ENCODE results near the gene TMEM51. TPM values are rescaled to one million over a fixed set of nuclear protein-coding genes. Genes with fewer than 3 reads are reported as not detected.
"Not testable (repeated sequence)": the region's sequence is repeated elsewhere in the genome, so short reads cannot be mapped to it uniquely, and the experiment has no call there.

The TMEM51 gene
- total RNA-seq, 1 donor from 2014 or later, result 4.4 TPM

DNA sequence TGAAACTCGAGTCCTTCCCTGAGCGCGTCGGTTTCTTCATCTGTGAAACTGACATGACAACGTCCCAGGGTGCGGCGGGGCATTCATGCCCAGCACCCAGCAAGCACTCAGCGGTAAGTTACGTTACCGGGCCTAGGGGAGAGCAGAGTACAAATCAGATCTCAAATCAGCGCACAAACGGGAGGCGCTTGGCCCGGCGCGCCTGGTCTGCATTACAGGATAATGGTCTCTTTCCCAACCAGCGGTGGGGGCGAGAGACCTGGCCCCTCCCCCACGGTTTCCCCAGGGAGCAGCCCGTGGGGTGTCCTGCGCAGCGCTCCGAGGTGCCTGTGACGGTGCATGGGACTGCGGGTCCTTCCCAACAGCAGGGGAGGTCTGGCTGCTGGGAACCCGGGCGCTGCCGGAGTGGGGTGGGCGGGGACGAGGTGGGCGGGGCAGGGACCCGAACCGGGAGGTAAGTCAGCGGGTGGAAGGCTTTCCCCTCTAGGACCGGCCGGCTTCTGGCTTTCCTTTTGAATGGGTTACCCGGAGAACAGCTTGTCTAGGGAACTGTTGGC lies 1.0 kb downstream of the TMEM51 start:
- peak; percentile 36 for DNase-seq

DNA sequence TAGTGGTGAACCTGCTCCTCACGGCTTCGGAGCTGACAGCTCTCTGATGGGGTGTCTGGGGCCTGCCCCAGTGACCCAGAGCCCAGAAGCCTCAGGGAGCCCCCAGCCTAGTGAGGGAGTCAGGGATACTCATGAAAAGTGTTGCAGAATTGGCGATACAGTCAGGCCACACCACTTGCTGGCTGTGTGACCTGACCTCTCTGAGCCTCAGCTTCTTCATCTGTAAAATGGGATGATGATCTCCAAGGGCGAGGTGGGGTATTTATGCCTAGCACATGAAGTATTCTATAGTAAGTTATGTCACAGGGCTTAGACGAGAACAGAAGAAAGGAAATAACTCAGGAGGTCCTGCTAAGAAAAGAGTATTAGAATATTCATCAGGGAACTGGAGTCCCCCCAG lies 1.6 kb downstream of the TMEM51 start:
- no peak for DNase-seq

DNA sequence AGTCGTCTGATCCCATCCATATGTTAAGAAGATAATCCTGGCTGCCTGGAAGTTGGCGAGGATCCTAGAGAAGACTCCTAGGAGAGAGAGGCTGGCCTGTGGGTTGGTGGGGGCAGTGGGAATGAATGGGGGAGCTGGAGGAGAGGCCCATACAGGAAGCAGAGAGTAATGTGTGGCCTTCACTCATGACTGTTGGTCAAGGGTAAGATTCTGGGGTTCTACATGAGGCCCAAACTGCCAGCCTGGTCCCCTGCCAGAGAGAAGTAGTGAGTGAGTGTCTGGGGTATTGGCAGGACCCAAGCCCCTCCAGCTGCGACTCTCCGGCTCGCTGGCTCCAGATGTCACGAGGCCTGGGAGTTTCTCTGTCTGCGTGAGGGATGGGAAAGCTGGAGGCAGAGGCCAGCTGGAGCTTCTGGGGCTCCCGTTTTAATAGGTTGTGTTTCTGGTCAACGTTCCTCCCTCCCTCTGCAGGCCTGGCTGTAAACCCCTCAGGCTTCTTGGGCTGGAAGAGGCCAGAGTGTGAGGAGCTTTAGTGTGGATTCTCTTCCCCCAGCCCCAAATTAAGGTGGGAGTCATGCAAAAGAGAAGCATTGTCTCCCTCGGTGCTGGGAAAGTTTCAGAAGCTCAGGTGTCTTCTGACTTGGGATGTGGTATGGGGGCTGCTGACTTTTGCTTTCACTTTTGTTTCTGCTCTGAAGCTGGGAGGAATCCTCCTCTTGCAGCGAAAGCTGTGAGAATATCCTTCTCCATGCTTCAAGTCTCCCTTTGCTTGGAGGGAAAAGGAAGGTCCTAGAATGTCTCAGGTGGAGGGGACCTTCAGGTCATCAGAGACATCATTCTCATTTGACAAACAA lies 2.6 kb downstream of the TMEM51 start:
- DNase-seq, result peak; percentile 88

DNA sequence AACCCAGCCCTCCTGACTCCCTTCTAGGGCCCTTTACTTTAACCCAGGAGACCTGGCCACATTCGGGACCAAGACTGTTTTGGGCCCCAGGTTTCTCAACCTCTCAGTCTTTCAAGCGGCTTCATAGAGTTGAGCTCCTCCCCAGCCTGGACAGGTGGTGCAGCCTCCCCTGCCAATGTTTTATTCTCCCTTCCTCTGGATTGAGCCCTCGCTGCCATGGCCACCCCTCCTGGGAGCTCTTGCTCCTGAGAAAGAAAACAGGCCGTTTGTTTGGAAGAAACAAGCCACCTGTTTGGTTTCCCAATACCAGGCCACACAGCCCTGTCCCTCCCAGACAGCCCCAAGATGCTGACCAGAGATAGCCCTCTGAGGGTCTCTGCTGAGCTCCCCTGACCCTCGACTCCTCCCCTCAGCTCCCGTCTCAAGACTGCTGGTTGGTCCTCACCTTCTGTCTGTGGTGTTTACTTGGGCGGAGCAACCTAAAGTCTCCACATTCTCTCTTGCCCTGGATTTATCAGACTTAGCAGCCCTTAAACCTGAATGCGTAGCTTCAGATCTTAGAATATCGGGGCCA lies 3.3 kb downstream of the TMEM51 start:
- peak; percentile 61 for DNase-seq

DNA sequence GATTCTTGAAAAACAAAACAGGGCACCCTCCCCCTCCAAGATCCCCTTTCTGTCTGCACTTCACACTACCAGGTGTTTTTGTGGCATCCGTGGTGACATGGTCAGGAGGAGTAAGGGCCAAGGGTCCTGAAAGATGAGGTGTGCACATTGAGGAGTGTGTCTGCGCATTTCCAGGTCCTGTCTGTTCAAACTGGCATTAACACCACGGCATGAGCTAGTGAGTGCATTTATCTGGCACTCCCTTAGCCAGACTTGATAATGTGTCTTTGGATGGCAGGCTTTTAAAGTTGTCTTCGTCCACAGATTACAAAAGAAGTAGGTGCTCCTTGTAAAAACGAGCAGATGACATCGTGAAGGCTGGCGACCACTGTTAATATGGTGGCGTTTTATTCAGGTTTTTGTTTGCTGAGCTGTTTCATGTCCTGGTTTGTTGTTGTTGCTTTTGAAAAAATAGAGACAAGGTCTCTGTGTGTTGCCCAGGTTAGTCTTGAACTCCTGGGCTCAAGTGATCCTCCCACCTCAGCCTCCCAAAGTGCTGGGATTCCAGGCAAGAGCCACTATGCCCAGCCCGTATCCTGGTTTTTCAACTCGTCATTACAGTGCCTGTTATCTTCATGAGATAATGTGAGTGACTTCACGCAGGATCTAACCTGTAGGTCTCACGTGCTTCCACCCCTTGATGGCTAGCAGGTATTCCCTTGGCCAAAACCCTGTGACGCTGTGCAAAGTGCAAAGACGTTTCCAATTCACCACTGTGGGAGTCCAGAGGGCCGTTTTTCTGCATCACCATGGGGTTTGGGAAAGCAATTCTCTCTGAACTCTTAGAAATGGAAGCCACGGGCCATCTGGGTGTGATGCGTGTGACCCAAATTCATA lies 4.2 kb downstream of the TMEM51 start:
- DNase-seq, result no peak

DNA sequence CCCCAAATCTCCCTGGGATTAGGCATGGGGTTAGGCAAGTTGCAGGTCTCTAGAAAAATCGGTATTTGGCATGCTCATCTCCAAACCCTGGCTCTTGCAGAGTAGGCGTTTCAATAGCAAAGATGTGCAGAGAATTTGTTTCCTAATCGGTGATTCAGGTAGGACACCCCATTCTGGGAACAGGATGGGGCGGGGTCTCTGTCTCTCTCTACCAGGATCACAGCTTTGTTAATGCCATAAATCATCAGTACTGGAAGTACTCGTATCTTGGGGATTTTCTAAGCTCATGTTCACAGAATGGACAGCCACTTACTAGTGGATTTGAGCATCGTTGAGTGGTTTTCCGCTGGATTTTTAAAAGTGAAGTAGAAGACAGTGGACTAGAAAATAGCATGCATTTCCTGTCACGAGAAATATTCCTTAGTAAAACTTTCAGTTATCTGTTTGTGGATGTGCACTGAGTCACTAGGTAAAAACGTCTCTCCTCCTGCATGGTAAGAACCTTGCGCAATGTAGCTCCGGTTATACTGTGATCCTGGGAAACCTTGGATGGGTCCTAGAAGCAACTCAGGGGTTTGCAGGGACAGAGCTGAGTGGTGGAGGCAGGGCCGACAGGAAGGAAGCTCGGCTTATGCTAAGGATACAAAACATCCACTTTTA lies 5.1 kb downstream of the TMEM51 start:
- DNase-seq, result no peak

DNA sequence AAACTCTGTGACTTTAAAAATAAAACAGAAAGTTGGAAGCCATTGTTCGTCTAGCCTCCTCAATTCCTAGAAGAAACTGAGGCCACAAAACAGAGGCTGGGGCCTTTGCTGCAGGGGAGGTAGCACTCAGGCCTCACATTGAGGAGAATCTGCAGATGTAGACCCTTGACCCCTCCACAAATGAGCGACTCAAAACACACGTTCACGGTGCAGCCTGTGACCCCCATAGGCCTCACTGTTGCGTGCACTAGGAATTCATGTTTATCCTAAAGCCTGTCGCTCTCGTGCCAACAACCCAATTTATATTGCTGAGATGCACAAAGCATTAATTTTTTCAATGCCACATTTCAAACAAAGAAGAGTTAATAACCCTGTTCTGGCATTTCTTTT lies 5.6 kb downstream of the TMEM51 start:
- DNase-seq, result no peak

DNA sequence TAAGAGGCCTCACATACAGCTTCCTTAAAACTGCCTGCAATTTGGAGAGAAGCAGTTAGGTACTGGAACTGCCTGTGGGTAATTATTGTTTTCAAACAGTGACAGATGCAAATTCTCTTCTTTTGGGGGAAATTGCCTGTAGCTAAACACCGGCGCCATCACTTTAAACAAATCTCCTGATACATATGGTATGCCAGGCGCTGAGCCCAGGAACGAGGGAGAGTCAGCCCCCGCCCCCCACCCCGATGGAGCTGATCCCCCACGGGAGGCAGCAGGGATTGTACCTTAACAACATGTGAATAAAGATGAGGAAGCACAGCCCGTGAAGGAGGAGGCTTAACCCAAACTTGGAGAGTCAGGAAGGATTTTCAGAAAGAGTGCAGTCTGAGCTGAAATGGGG lies 7.1 kb downstream of the TMEM51 start:
- DNase-seq, result no peak

DNA sequence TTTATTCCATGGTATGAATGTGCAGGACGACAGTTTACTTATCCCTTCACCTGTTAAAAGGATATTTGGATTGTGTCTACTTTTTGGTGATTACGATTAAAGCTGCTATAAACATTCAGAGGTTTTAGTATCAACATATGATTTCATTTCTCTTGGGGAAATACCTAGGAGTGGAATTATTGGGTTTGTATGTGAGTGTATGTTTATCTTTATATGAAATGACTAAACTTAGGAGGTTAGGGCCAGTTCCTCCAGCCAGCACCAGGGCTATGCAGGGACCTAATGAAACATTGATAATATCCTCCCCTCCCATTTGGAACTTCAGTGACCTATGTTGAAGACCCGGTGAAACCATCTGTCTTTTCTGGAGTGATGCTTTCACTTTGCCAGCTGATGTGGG lies 13.8 kb downstream of the TMEM51 start:
- no peak for DNase-seq

DNA sequence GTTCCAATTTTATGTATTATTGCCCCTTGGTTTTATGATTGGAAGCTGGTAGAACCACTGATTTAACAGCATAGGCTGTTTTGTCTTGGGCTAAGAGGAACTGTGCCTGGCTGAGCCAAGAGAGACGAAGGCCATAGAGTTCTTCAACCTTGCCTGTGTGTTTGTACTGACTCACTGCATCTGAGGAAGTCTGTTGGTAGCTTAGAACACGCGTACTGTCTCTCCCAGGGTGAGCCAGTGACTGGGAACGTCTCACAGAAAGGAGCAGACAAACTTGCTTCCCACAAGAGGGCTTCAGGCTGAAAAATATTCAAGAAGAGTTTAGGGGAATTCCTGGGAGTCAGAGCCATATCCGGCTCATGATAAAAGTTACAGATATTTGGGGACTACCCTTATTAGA lies 14.9 kb downstream of the TMEM51 start:
- DNase-seq, result no peak

DNA sequence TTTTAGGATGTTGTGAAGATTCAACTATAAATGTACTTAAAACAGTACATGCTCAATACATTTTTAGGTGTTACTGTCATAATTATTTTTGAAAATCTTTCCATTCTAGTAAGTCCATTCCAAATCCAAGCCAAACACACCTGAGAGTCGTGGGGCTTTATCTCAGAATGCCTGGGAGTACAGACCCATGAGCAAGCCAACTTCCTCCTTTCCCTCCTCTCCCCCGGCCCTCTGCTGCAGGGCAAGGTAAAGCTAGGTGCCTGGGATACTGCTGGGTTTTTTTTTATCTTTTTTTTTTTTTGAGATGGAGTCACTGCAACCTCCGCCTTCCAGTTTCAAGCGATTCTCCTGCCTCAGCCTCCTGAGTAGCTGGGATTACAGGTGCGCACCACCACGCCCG lies 16.5 kb downstream of the TMEM51 start:
- DNase-seq, result no peak

DNA sequence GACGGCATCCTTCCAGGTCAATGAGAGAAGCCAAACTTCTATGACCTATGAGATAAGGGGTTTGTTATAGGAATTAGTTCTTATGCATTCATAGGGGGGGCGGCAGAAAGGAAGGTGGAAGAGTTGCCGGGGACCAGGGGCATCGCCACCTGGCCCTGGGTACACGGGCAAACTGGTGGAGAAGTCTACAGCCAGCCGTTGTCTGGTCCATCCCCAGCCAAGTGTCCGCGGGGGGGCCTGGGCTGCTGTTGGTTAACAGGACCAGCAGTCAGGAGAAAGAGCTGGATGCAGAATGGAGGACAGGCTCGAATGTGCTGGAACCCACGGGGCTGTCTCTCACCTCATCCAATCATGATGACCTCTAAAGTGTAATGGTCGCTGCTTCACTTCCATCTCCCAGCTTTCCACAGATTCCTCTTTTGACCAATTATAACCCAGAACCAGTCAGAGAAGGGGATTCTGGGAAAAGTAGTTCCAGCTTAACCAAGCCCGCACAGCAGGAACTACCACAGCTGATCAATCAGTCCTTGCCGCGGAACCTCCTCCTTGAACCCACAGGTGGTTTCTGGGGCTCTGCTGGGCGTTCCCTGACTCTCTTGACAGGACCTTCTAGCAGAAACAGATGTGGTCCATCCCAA lies 17.8 kb downstream of the TMEM51 start:
- DNase-seq, result no peak

DNA sequence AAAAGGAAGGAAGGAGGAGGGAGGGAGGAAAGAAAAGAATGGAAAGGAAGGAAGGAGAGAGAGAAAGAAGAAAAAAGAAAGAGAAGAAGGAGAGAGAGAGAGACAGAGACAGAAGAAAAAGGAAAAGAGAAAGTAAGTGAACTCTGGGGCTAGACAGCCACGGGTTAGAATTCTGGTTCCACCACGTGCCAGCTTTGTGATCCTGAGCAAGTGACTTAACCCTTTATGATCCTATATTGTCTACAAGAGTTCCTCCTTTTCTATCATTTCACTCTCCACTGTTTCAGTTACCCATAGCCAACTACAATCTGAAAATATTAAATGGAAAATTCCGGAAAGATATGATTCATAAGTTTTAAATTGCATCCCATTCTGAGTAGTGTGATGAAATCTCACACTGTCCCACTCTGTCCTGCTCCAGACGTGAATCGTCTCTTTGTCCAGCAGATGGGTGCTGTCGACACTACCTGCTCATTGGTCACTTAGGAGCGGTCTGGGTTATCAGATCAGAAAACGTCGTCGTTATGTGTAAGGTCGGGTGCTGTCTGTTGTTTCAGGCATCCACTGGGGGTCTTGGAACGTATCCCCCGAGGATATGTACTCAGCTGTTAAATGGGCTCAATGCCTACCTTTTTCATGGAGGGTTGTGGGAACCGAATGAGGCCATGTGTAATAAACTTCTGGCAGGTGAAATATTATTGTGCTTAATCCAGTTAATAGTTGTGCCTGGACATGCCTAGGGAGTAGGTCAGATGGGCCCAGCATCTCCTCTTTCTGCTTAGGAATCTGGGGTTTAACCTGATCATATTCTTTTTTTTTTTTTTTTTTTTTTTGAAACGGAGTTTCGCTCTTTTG lies 19.1 kb downstream of the TMEM51 start:
- DNase-seq, result no peak

DNA sequence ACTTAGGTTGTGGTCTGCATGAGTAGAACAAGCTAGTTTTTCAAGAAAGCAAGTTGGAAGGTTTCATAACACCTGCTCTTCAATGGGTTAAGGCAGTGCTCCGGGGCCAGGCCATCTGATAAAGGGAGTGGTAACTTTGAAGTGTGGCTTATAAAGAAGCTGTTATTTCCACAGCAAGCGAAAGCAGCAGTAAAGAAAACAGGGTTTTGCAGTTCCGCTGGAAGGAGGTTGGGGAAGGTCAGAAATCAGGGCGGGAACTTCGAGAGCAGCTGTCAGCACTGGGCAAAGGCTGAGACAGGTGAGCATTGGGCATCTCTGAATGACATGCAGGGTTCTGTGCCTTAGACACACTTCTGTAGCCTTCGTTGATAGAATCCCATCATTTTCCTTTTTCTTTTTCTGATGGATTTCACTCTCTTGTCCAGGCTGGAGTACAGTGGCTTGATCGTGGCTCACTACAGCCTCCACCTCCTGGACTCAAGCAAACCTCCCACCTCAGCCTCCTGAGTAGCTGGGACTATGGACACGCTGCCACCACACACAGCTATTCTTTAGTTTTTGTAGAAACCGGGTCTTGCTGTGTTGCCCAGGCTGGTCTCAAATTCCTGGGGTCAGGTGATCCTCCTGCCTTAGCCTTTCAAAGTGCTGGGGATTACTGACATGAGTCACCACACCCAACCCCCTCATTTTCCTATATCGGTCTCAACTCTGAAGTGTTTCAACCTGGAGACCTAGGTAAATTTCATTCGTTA lies 20.5 kb downstream of the TMEM51 start:
- DNase-seq, result no peak

DNA sequence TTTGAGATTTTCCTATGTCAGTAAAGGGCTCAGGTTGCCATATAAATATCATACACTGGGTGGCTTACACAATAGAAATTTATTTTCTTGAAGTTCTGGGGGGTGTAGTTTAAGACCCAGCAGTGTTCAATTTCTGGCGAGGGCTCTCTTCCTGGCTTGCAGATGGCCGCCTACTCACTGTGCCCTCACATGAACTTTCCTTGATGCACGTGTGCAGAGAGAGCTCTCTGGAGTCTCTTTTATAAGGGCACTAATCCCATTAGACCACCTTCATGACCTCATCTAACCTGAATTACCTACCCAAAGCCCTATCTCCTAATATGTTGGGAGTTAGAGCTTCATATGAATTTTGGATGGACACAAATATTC lies 21.1 kb downstream of the TMEM51 start:
- DNase-seq, result no peak

DNA sequence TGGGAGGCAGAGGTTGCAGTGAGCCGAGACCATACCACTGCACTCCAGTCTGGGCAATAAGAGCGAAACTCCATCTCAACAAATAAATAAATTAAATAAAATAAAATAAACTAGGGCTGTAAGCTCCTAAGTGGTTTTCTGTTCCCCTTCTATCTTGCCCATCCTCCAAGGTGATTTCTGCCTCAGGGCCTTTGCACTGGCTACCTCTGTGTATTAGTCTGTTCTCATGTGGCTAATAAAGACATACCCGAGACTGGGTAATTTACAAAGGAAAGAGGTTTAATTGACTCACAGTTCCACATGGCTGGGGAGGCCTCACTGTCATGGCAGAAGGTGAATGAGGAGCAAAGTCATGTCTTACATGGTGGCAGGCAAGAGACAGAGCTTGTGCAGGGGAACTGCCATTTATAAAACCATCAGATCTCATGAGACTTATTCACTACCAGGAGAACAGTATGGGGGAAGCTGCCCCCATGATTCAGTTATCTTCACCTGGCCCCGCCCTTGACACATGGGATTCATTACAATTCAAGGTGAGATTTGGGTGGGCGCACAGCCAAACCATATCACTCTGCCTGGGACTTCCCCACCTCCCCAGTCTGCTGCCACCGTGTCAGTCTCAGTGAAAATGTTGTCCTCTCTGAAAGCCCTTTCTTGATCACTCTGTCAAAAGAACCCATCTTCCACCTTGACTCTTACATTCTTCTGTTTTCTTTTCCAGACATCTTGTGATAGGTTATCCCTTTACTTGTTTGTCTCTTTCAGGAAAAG lies 22.0 kb downstream of the TMEM51 start:
- not testable (repeated sequence) for DNase-seq

DNA sequence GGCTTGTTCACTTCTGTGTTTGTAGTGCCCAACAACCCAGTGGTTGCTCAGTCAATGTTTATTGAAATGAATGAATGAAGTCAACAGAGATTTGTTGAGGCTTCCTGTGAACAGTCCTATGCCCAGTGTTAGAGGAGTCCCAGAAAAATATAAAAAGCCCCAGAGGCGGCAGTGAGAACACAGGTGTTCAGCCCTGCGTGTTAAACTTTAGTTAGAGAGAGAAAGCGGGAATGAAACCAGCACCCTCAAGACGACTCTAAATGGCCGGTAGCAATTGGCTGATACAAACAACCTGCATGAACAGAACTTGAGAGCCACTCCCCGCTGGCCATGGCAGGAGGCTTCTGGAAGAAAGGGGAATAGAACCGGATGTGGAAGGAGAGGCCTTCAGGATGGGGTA lies 22.6 kb downstream of the TMEM51 start:
- no peak for DNase-seq

DNA sequence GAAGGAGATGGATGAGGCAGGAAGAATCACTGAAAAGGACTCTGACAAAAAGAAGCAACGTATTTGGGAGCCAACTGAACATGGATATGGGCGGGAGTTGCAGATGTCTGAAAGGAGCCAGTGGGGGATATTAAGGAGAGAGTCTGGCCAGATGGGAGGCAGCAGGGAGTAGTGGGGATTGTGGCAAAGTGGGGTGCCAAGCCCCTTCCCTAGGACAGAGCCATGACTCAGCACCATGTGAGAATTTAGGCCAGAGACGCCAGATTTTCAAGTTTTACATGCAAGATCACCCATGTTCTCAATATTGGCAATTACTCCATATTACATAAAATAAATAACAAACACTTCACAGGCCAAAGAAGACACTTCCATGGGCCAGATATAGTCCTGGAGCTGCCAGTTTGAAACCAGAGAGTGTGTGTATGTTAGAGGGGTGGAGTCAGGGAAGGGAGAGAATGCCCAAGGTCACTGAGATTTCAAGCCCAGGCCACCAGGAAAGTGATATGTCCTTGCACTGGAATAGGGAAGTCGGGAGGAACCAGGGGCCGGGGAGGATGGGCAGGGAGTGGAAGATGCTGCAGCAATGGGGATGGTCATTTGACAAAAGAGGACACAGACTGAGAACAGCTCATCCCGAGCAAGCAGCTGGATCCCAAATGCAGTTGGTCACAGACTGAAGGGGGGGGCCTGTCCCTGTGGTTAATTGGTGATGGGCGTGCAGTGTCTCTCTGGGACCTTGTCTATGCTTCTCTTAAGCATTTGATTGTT lies 23.5 kb downstream of the TMEM51 start:
- DNase-seq, result no peak
